K562 (cell line): ENCODE measurements around the gene WDR90. TPM values are rescaled to one million over a fixed set of nuclear protein-coding genes. Genes with fewer than 3 reads are reported as not detected.
A peak's percentile ranks its signal among the peaks of the same experiment; 100 is the strongest.

Experiments
- ATAC-seq: fragments of 200-7000 bp; cut with Tn5 transposase; 3 replicates; pipeline ENCODE4 v1.9.1; 2020; ENCODE audit warnings: moderate library complexity
- BruUV-seq: library from RNA; stranded (reverse); fragments of 400-500 nt; replicated peaks from 2 replicates; lab custom pipeline; 2021; lab: Mats Ljungman, UMichigan
- CTCF ChIA-PET: fragments of 300-600 bp; formaldehyde crosslinking; extraction: SDS; loops from one replicate; lab custom pipeline; 2021; ENCODE audit warnings: low intra/inter-chr PET ratio; lab: Yijun Ruan, JAX
- POLR2A ChIA-PET: fragments of 300-600, 350-650 bp; sonication (Branson Sonifier 250); formaldehyde crosslinking; extraction: SDS; loops from one replicate; lab custom pipeline; 2021; ENCODE audit warnings: antibody characterized with exemption, inconsistent platforms; lab: Yijun Ruan, JAX
- DNase-seq, 4 experiments: peaks; one replicate each; pipeline versions ENCODE4 v3.0.0 to v3.0.0-alpha.2; 2011 to 2018; ENCODE audit warnings: low spot score in 3 of 4, mixed read lengths in 3 of 4; ENCODE audit errors: extremely low read depth in 1 of 4
- FAIRE-seq: peaks from 2 replicates; lab custom pipeline; 2011; peaks lifted over from hg19 to GRCh38; lab: Jason Lieb, UNC
- H2AFZ ChIP-seq: 2 replicates; pipeline ENCODE4 v1.6.0; 2011; ENCODE audit warnings: low read depth, low read length, control low read depth, inconsistent platforms
- H3K27ac ChIP-seq: fragments of 200-600 bp; 3 replicates; pipeline ENCODE4 v1.8.0; 2011; ENCODE audit warnings: low read depth, mild to moderate bottlenecking, control low read depth, inconsistent platforms, low read length, moderate library complexity, mixed read lengths; ENCODE audit errors: extremely low read depth
- H3K27me3 ChIP-seq, 2 experiments: fragments of 300-600 bp in 1 of 2; 2 replicates in 1 of 2; 3 replicates in 1 of 2; pipeline versions ENCODE4 v1.6.0 to v1.8.0; 2011; ENCODE audit warnings: inconsistent platforms in 2 of 2, low read length in 2 of 2, mild to moderate bottlenecking in 1 of 2, mixed read lengths in 1 of 2, moderate library complexity in 1 of 2; ENCODE audit not compliant: control insufficient read depth in 2 of 2, insufficient read depth in 2 of 2
- H3K36me3 ChIP-seq: fragments of 300-600 bp; 3 replicates; pipeline ENCODE4 v1.8.0; 2011; ENCODE audit warnings: mild to moderate bottlenecking, low read length, inconsistent platforms; ENCODE audit not compliant: control insufficient read depth, insufficient read depth
- H3K4me1 ChIP-seq, 2 experiments: fragments of 200-600 bp in 1 of 2; replicated peaks in 1 of 2; 2 replicates in 1 of 2; 3 replicates in 1 of 2; pipeline versions ENCODE4 v1.5.1 to v1.8.0; 2011; ENCODE audit warnings: inconsistent platforms in 2 of 2, low read length in 2 of 2, mild to moderate bottlenecking in 1 of 2, mixed read lengths in 1 of 2, moderate library complexity in 1 of 2; ENCODE audit not compliant: control insufficient read depth in 2 of 2, insufficient read depth in 2 of 2
- H3K4me2 ChIP-seq: 2 replicates; pipeline ENCODE4 v1.6.1; 2011; ENCODE audit warnings: low read length, control low read depth, inconsistent platforms, mixed read lengths; ENCODE audit not compliant: insufficient read depth
- H3K4me3 ChIP-seq: fragments of 200-600 bp; sonication (generic), shearing (Covaris generic); 2 replicates; pipeline ENCODE4 v1.5.1; 2016; ENCODE audit warnings: control low read depth, inconsistent platforms
- H3K79me2 ChIP-seq: fragments of 200-600 bp; 3 replicates; pipeline ENCODE4 v1.8.0; 2011; ENCODE audit warnings: low read length, inconsistent platforms; ENCODE audit not compliant: control insufficient read depth, insufficient read depth
- H3K9ac ChIP-seq, 2 experiments: 2 replicates each; pipeline versions ENCODE4 v1.6.0 to v1.6.1; 2011; ENCODE audit warnings: low read depth in 2 of 2, low read length in 2 of 2, control low read depth in 1 of 2, inconsistent platforms in 1 of 2, mild to moderate bottlenecking in 1 of 2, mixed read lengths in 1 of 2; ENCODE audit not compliant: insufficient read depth in 1 of 2
- H3K9me1 ChIP-seq: one replicate; pipeline ENCODE4 v1.6.0; 2011; ENCODE audit warnings: inconsistent platforms, mild to moderate bottlenecking, low read length, moderate library complexity; ENCODE audit not compliant: control insufficient read depth, insufficient read depth
- H3K9me3 ChIP-seq: replicated peaks from 2 replicates; pipeline ENCODE4 v1.5.1; 2011; ENCODE audit warnings: low read depth, low read length, inconsistent platforms; ENCODE audit not compliant: control insufficient read depth, insufficient read depth
- H4K20me1 ChIP-seq: replicated peaks from 2 replicates; pipeline ENCODE4 v1.6.1; 2011; ENCODE audit warnings: low read length, inconsistent platforms, mixed read lengths; ENCODE audit not compliant: control insufficient read depth, insufficient read depth
- AFF4 ChIP-seq: sonication (generic); formaldehyde crosslinking; IDR thresholded peaks from 2 replicates; pipeline ENCODE4 v1.8.0; 2023; ENCODE audit warnings: mild to moderate bottlenecking, missing genetic modification reagents
- ARID1B ChIP-seq: fragments of 450-650 bp; IDR thresholded peaks from 2 replicates; pipeline ENCODE4 v1.6.1; 2016; ENCODE audit warnings: antibody characterized with exemption, mild to moderate bottlenecking, inconsistent platforms
- FIP1L1 ChIP-seq: fragments of 200-400 bp; formaldehyde crosslinking; IDR thresholded peaks from 2 replicates; pipeline ENCODE4 v1.6.1; 2018; ENCODE audit warnings: mild to moderate bottlenecking, low read depth, low read length; ENCODE audit not compliant: poor library complexity, severe bottlenecking
- KDM1A ChIP-seq, 2 experiments: fragments of 450-650 bp; IDR thresholded peaks; 2 replicates each; pipeline ENCODE4 v1.6.1; 2016; ENCODE audit warnings: mild to moderate bottlenecking in 2 of 2
- TSHZ1 ChIP-seq: fragments of 250-450 bp; sonication (Bioruptor Pico); IDR thresholded peaks from 2 replicates; pipeline ENCODE4 v1.4.0; 2020; ENCODE audit warnings: mild to moderate bottlenecking, moderate library complexity
- ZNF766 ChIP-seq: fragments of 200-800 bp; sonication (Bioruptor generic); conservative IDR thresholded peaks from 2 replicates; pipeline ENCODE4 v1.6.1; 2016; ENCODE audit warnings: missing genetic modification characterization, missing compliant biosample characterization
- WGBS: fragments of 100-300 bp; shearing (Covaris generic); methylation state at CpG from one replicate; pipeline ENCODE4 v1.1.6; 2016; ENCODE audit warnings: low coverage, mixed read lengths; ENCODE audit not compliant: insufficient coverage; ENCODE audit errors: missing lambda C conversion rate; 5-methylcytosine and 5-hydroxymethylcytosine counted together
- in situ Hi-C: fragments of 300-500 bp; cut with MboI; formaldehyde crosslinking; loops from 4 replicates; pipeline ENCODE4 v1.15.0; 2018; ENCODE audit warnings: inconsistent platforms, mixed read lengths
- intact Hi-C: fragments of 100-400 bp; cut with micrococcal nuclease; formaldehyde crosslinking; loops from 2 replicates; pipeline ENCODE4 v1.14.2; 2022
- polyA plus RNA-seq, 8 experiments: library from polyadenylated mRNA; depleted of rRNA in 4 of 8; stranded (reverse) in 5 of 8; unstranded in 3 of 8; fragments of >200 nt; fragmentation: Nextera tagmentation in 2 of 8; fragmentation: Illumina TruSeq in 1 of 8; extraction: Ambion mirVana in 2 of 8; extraction: Trizol in 1 of 8; gene quantifications; 2 replicates each; pipeline versions ENCODE4 v1.2.1 to v1.2.3, GENCODE V29; 2011 to 2014; ENCODE audit warnings: inconsistent platforms in 1 of 8, missing spikeins in 1 of 8
- total RNA-seq, 7 experiments: library from RNA; depleted of rRNA in 6 of 7; stranded (reverse); fragments of >200 nt in 6 of 7; fragmentation: Illumina TruSeq in 2 of 7; extraction: Trizol in 2 of 7; gene quantifications; 2 replicates each; pipeline versions ENCODE4 v1.2.1 to v1.2.3, GENCODE V29; 2011 to 2021; ENCODE audit warnings: low replicate concordance in 1 of 7
- TF ChIP-seq, protein P1 (sequence below): fragments of 250-450 bp; sonication (Bioruptor Pico); IDR thresholded peaks from 2 replicates; pipeline ENCODE4 v1.5.0; 2021

Gene WDR90
- total and polyA plus RNA-seq, 9 of the 15 experiments (the other 6 are each of a cell fraction or from before 2014, with no cell fraction given): 0.44 to 12.6 (median 3.3) TPM

DNA sequence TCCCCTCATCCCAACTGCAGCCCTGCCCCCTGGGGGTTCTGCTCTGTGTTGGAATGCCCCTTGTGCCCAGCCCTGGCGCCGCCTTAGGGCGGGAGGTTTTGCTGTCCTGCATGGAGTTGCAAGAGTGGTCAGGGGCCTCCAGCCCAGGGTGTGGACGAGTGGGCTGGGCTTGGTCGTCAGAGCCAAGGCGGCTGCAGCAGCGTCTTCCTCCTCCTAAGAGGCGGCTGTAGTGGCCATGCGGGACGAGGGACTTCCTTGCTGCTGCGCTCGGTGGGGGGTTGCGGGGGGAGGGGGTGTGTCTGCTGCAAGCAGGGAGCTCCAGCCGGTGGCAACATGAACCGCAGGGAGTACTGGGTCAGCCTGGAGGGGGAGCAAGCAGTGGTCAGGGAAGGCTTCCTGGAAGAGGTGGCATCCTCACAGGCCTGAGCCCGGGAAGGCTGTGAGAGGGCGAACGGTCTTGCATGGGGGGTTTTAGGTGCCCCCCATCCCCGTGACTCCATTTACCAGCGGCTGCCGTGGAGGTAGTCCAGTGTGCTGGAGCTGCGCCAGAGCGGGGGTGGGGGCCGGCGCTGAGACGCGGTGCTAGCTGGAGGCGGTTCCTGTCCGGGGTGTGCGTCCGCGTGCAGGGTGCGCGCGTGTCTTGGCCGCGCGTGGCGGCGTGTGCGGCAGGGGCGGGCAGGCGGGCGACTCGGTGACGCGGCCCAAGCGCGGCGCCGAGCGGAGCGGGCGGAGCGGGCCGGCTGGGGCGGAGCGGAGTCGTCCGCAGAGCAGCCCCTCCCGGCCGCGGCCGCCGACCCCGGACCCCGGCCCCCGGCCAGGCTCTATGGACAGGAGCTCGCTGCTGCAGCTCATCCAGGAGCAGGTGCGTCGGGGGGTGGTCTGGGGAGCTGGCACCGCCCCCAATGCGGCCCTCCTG is 26.1 kb downstream of the WDR90 start, which contains the start of gene RHBDL1:
RHBDL1 (plus strand) TSS at position 704 of the 916 bp plus-strand sequence; CDS start at position 824, 120 bp downstream.
- WGBS: 3% methylated on average over 36 of the region's 73 CpGs
- CTCF ChIA-PET: no interaction called here
- Histone ChIP-seq H3K27ac (peak within 1 kb of the TSS; percentile 72), H3K4me2 (peak within 1 kb of the TSS; percentile 79), H3K4me3 (peak within 1 kb of the TSS; percentile 52), H3K36me3 (peaks cover 50% of the 10 kb centered on the region), H2AFZ (peak within 1 kb of the TSS; percentile 86), H3K9me3 (no peaks in the 10 kb centered on the region), H4K20me1 (0 out of 2 replicates have a peak, but pooled peaks cover 4% of the 10 kb centered on the region), H3K4me1 (peaks cover 22 to 96% of the 10 kb centered on the region in 2 experiments), H3K27me3 (no peaks in the 10 kb centered on the region), H3K79me2 (peaks cover 8% of the 10 kb centered on the region), H3K9me1 (no peaks in the 10 kb centered on the region), H3K9ac (peak within 1 kb of the TSS; percentile 32 to 93; a peak in 3 of 4 replicates)
- DNase-seq (peak; percentile 53 to 90 (median 68)), ATAC-seq (peak; percentile 66), FAIRE-seq (peak; percentile 88)
- intact Hi-C loops: loop anchor here (5.0 kb wide), 1 partner anchor 38 kb away; the partner anchor contains the start of gene METTL26
- POLR2A ChIA-PET: interaction anchor here (0.5 to 1.7 kb wide), 7 partner anchors 9 to 305 kb away, joined by 3 to 6 read pairs (median 4); partner anchors contain the start of genes JMJD8 and MRPL28
- BruUV-seq: no TSS peak
- in situ Hi-C loops: loop anchor here (10.0 kb wide), 1 partner anchor 280 kb away; the partner anchor contains the start of gene NME4
- TF ChIP-seq TSHZ1 (CRISPR knock-in tag): no peak
- TF ChIP-seq ARID1B: peak; percentile 44
- no peak for TF ChIP-seq ZNF766
- TF ChIP-seq, protein P1, sequence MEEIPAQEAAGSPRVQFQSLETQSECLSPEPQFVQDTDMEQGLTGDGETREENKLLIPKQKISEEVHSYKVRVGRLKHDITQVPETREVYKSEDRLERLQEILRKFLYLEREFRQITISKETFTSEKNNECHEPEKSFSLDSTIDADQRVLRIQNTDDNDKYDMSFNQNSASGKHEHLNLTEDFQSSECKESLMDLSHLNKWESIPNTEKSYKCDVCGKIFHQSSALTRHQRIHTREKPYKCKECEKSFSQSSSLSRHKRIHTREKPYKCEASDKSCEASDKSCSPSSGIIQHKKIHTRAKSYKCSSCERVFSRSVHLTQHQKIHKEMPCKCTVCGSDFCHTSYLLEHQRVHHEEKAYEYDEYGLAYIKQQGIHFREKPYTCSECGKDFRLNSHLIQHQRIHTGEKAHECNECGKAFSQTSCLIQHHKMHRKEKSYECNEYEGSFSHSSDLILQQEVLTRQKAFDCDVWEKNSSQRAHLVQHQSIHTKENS: no peak
- peak in 1 of 2 experiments; percentile 92; a peak in 2 of 4 replicates for TF ChIP-seq KDM1A (IDR thresholded peaks at IDR 0.05)
- 0 out of 2 replicates have a peak, but pooled peaks have one; percentile 14 for TF ChIP-seq AFF4 (CRISPR knock-in tag)
- TF ChIP-seq FIP1L1: peak; percentile 63
